GM12872 (cell line): ENCODE data around the gene CCND2.

Experiments used
- CTCF ChIP-seq: IDR thresholded peaks from 3 replicates; pipeline ENCODE4 v1.5.1; 2011; ENCODE audit warnings: low read depth, mild to moderate bottlenecking, low read length, moderate library complexity; ENCODE audit not compliant: insufficient read depth

CCND2 gene

GRCh38 chr12:4275016-4275869 lies 1.7 kb downstream of the CCND2 start:
- no peak for TF ChIP-seq CTCF

GRCh38 chr12:4275870-4276301 lies 2.3 kb downstream of the CCND2 start:
- TF ChIP-seq CTCF, result no peak

GRCh38 chr12:4276524-4277204 lies 3.1 kb downstream of the CCND2 start:
- peak; percentile 85 for TF ChIP-seq CTCF

- no peak for TF ChIP-seq CTCF
Measured at GRCh38 chr12:4277205-4277543, 3.6 kb downstream of the CCND2 start.

- no peak for TF ChIP-seq CTCF
Measured at GRCh38 chr12:4277857-4278256, 4.3 kb downstream of the CCND2 start.

- no peak for TF ChIP-seq CTCF
Measured at GRCh38 chr12:4278329-4279197, 5.0 kb downstream of the CCND2 start.

GRCh38 chr12:4279198-4279690 lies 5.7 kb downstream of the CCND2 start:
- TF ChIP-seq CTCF, result no peak
